VCaP (cell line): ENCODE measurements around the gene ALKBH8.

ENCODE experiments used
- H3K27ac ChIP-seq: fragments of 450-650 bp; 2 replicates; pipeline ENCODE4 v1.5.1; 2017
- CTCF ChIP-seq: fragments of 450-650 bp; conservative IDR thresholded peaks from 2 replicates; pipeline ENCODE4 v1.5.1; 2017; ENCODE audit warnings: mild to moderate bottlenecking, moderate library complexity

The ALKBH8 gene

GRCh38 chr11:107598225-107599139 is 32.9 kb upstream of the ALKBH8 start:
- TF ChIP-seq CTCF = peak; percentile 67

GRCh38 chr11:107594736-107595135 is 29.2 kb upstream of the ALKBH8 start:
- no peak overlapping the region for H3K27ac ChIP-seq
- no peak for TF ChIP-seq CTCF

More at GRCh38 chr11:107598225-107599139, 32.9 kb upstream of the ALKBH8 start:
- H3K27ac ChIP-seq = no peak overlapping the region

- H3K27ac ChIP-seq = no peak overlapping the region
Observed at GRCh38 chr11:107593951-107594350, 28.4 kb upstream of the ALKBH8 start.

DNA sequence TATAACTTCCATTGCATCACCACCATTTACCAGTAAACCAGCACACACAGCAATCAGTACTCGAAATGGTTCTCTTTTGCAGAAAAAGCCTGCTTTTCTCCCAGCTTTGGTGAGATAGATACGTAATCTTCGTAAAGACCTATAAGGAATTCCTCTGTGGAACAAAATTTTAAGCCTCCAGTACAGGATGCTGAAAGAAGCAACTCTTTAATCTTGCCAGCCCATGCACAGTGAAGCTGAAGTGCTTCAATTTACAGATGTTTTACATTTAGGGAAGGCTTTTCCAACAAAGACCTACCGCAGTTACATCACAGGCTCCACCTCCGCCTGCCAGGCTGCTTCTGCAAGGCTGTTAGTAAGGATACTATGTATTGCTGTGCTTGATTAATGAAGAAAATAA is 27.3 kb upstream of the ALKBH8 start:
- no peak for TF ChIP-seq CTCF
- H3K27ac ChIP-seq = no peak overlapping the region

More at GRCh38 chr11:107593951-107594350, 28.4 kb upstream of the ALKBH8 start:
- TF ChIP-seq CTCF = no peak

- TF ChIP-seq CTCF = no peak
- no peak overlapping the region for H3K27ac ChIP-seq
Observed at GRCh38 chr11:107592231-107592590, 26.7 kb upstream of the ALKBH8 start.

DNA sequence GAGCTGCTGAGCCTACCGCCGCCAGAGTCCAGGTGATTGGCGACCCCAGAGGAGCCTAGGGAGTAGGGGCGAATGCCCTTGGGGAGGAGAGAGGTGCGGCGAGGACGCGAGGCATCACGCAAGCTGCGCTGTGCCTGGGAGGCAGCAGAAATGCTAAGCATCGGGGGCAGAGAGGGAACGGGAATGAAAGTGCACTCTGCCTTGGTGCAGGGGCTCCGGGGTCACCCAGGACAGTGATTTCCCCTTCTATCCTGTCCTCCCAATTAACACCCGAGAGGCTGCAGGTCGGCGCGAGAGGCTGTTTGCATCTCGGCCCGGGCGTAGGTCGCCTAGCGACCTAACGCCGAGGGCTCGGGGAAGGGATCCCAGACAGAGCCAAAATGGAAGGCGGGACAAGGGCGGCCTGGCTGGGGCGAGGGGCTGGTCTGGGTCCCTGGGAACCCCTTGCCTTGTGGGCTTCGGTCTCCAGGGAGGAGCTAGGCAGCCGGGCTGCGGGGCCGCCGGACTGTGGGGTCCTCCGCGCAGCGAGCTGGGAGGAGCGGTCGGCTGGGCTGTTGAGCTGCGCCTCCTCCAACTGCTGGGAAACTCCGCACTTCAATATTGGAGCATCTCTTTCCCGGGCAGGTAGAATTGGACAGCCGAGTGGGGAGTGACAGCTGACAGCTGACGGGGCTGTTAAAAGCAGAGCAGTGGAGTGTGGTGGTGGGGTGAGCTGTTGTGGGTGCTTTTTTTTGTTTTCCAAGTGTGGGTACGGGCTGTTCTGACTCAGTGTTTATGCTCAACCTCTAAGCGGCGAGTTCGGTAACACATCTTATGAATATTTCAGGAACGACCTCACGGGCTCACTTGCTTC is 26.1 kb upstream of the ALKBH8 start:
- no peak for TF ChIP-seq CTCF
- no peak overlapping the region for H3K27ac ChIP-seq
